Panc1 (cell line): ENCODE results near the gene FAM234B. TPM values are rescaled to one million over a fixed set of nuclear protein-coding genes. Genes with fewer than 3 reads are reported as not detected.

Source experiments
- ATAC-seq: fragments of 200-7000 bp; cut with Tn5 transposase; 2 replicates; pipeline ENCODE4 v1.9.1; 2020; ENCODE audit warnings: mild to moderate bottlenecking, moderate library complexity
- BruUV-seq: library from RNA; stranded (reverse); fragments of 400-500 nt; replicated peaks from 2 replicates; lab custom pipeline; 2021; lab: Mats Ljungman, UMichigan
- CTCF ChIA-PET: fragments of 300-600 bp; sonication (Branson Sonifier 250); formaldehyde crosslinking; loops from one replicate; lab custom pipeline; 2022; ENCODE audit warnings: antibody characterized with exemption; lab: Charles Lee
- POLR2A ChIA-PET: fragments of 300-600 bp; sonication (Branson Sonifier 250); formaldehyde crosslinking; loops from one replicate; lab custom pipeline; 2022; ENCODE audit warnings: antibody characterized with exemption; lab: Charles Lee
- DNase-seq: peaks from one replicate; pipeline ENCODE4 v3.0.0-alpha.2; 2010; ENCODE audit warnings: low read depth, low spot score
- H3K27ac ChIP-seq: 2 replicates; pipeline ENCODE4 v1.5.1; 2011; ENCODE audit warnings: mild to moderate bottlenecking, low read length, inconsistent platforms
- H3K27me3 ChIP-seq: fragments of 200-500 bp; sonication (Bioruptor generic); 2 replicates; pipeline ENCODE4 v1.6.0; 2014; ENCODE audit warnings: low read length, inconsistent platforms; ENCODE audit not compliant: control insufficient read depth, insufficient read depth
- H3K36me3 ChIP-seq: fragments of 200-500 bp; sonication (Bioruptor generic); 2 replicates; pipeline ENCODE4 v1.5.1; 2014; ENCODE audit warnings: inconsistent platforms, mild to moderate bottlenecking, low read length, moderate library complexity; ENCODE audit not compliant: control insufficient read depth, insufficient read depth
- H3K4me1 ChIP-seq: 2 replicates; pipeline ENCODE4 v1.5.1; 2011; ENCODE audit warnings: inconsistent platforms, mild to moderate bottlenecking, low read length, moderate library complexity; ENCODE audit not compliant: control insufficient read depth, insufficient read depth
- H3K4me3 ChIP-seq, 2 experiments: 2 replicates each; pipeline ENCODE4 v1.5.1; 2011 to 2012; ENCODE audit warnings: low read depth in 2 of 2, low read length in 2 of 2, mild to moderate bottlenecking in 2 of 2, inconsistent platforms in 1 of 2, moderate library complexity in 1 of 2
- H3K9me3 ChIP-seq: fragments of 200-500 bp; sonication (Bioruptor generic); 2 replicates; pipeline ENCODE4 v1.5.1; 2014; ENCODE audit warnings: low read depth, mild to moderate bottlenecking, inconsistent platforms, low read length, moderate library complexity; ENCODE audit not compliant: control insufficient read depth, insufficient read depth
- CTCF ChIP-seq: fragments of 450-650 bp; IDR thresholded peaks from 2 replicates; pipeline ENCODE4 v1.5.1; 2017; ENCODE audit warnings: mild to moderate bottlenecking
- POLR2AphosphoS5 ChIP-seq: IDR thresholded peaks from 2 replicates; pipeline ENCODE4 v1.6.1; 2012; ENCODE audit warnings: mild to moderate bottlenecking, low read depth, low read length, moderate library complexity
- REST ChIP-seq, 2 experiments: IDR thresholded peaks; 2 replicates each; pipeline ENCODE4 v1.6.1; 2011 to 2012; ENCODE audit warnings: low read depth in 2 of 2, control low read depth in 1 of 2, low read length in 1 of 2, mild to moderate bottlenecking in 1 of 2, moderate library complexity in 1 of 2; ENCODE audit not compliant: insufficient read depth in 1 of 2
- SIN3A ChIP-seq: IDR thresholded peaks from 2 replicates; pipeline ENCODE4 v1.6.1; 2012; ENCODE audit warnings: low read depth, mild to moderate bottlenecking, low read length, moderate library complexity, borderline replicate concordance; ENCODE audit not compliant: insufficient read depth
- TCF7L2 ChIP-seq: IDR thresholded peaks from 2 replicates; pipeline ENCODE4 v1.6.1; 2011; ENCODE audit warnings: mild to moderate bottlenecking, low read depth, low read length, inconsistent platforms
- in situ Hi-C: cut with HindIII; loops from 2 replicates; pipeline ENCODE4 v1.10.0; 2016; ENCODE audit warnings: low sequenced_read_pairs, low pct_unique_long_range_greater_than_20kb
- intact Hi-C: fragments of 100-400 bp; cut with micrococcal nuclease; formaldehyde crosslinking; loops from one replicate; pipeline ENCODE4 v1.10.0; 2022; ENCODE audit not compliant: unreplicated experiment
- total RNA-seq: library from RNA; stranded (reverse); gene quantifications from one replicate; pipeline ENCODE4 v1.2.1, GENCODE V29; 2021; ENCODE audit not compliant: unreplicated experiment

The FAM234B gene
- total RNA-seq, 1 experiment from 2014 or later: 5.4 TPM

- BruUV-seq: no TSS peak
- ChIA-PET POLR2A (no interaction called here), CTCF (no interaction called here)
- Histone ChIP-seq H3K4me1 (no peaks in the 10 kb centered on the region), H3K4me3 (no peak overlapping the region), H3K27ac (no peak overlapping the region), H3K36me3 (no peaks in the 10 kb centered on the region), H3K27me3 (no peaks in the 10 kb centered on the region), H3K9me3 (no peaks in the 10 kb centered on the region)
- DNase-seq (no peak), ATAC-seq (no peak)
- intact Hi-C loops (no loop called here), in situ Hi-C loops (no loop called here)
- no peak for TF ChIP-seq CTCF
- no peak for TF ChIP-seq TCF7L2
- no peak for TF ChIP-seq POLR2AphosphoS5
- TF ChIP-seq SIN3A: no peak
- TF ChIP-seq REST (IDR thresholded peaks at IDR 0.05; ENCODE audit: insufficient read depth in 1 of 2, low read depth in 2 of 2, low read length in 1 of 2): no peak
Measured at GRCh38 chr12:13007496-13008233, 36.5 kb upstream of the FAM234B start.

GRCh38 chr12:13008741-13009380 is 35.3 kb upstream of the FAM234B start:
- POLR2A ChIA-PET: no interaction called here
- Histone ChIP-seq H3K9me3 (no peaks in the 10 kb centered on the region), H3K36me3 (no peaks in the 10 kb centered on the region), H3K4me1 (no peaks in the 10 kb centered on the region), H3K27me3 (no peaks in the 10 kb centered on the region), H3K27ac (no peak overlapping the region), H3K4me3 (no peak overlapping the region)
- no peak for TF ChIP-seq TCF7L2
- TF ChIP-seq REST (IDR thresholded peaks at IDR 0.05; ENCODE audit: insufficient read depth in 1 of 2, low read depth in 2 of 2, low read length in 1 of 2): no peak
- TF ChIP-seq CTCF: no peak
- TF ChIP-seq SIN3A: no peak
- TF ChIP-seq POLR2AphosphoS5: no peak
- DNase-seq (no peak), ATAC-seq (no peak)
- CTCF ChIA-PET: no interaction called here
- intact Hi-C loops: no loop called here
- BruUV-seq: no TSS peak
- in situ Hi-C loops: no loop called here
